Immature natural killer cell (primary cell): Measurements from ENCODE around the gene CSNK1A1L. TPM values are rescaled to one million over a fixed set of nuclear protein-coding genes. Genes with fewer than 3 reads are reported as not detected.

Experiments used
- DNase-seq, 3 donors: peaks; one replicate each; pipeline ENCODE4 v3.0.0; 2022; ENCODE audit warnings: mixed read lengths in 1 of 3
- H3K27ac Mint-ChIP-seq, 6 donors: one replicate each; pipeline ENCODE4 v1.8.0; 2020; ENCODE audit warnings: mixed read lengths in 6 of 6, mild to moderate bottlenecking in 5 of 6, inconsistent platforms in 4 of 6, moderate library complexity in 3 of 6
- H3K27me3 Mint-ChIP-seq, 3 donors: one replicate each; pipeline ENCODE4 v1.8.0; 2020 to 2021; ENCODE audit warnings: low read depth in 3 of 3, mild to moderate bottlenecking in 3 of 3, mixed read lengths in 3 of 3, moderate library complexity in 3 of 3, inconsistent platforms in 1 of 3
- H3K36me3 Mint-ChIP-seq, 3 donors: one replicate each; pipeline ENCODE4 v1.8.0; 2020; ENCODE audit warnings: mixed read lengths in 3 of 3, inconsistent platforms in 2 of 3, mild to moderate bottlenecking in 2 of 3
- H3K4me1 Mint-ChIP-seq, 2 donors: one replicate each; pipeline ENCODE4 v1.8.0; 2020; ENCODE audit warnings: inconsistent platforms in 2 of 2, mild to moderate bottlenecking in 2 of 2, mixed read lengths in 2 of 2, moderate library complexity in 1 of 2
- H3K4me3 Mint-ChIP-seq, 5 donors: one replicate each; pipeline ENCODE4 v1.8.0; 2020; ENCODE audit warnings: mild to moderate bottlenecking in 5 of 5, mixed read lengths in 5 of 5, inconsistent platforms in 3 of 5, moderate library complexity in 3 of 5
- H3K9me3 Mint-ChIP-seq, 6 donors: one replicate each; pipeline ENCODE4 v1.8.0; 2020; ENCODE audit warnings: mild to moderate bottlenecking in 6 of 6, mixed read lengths in 6 of 6, inconsistent platforms in 4 of 6, moderate library complexity in 3 of 6
- polyA plus RNA-seq, 3 donors: library from polyadenylated mRNA; unstranded; fragments of 300-500 nt; fragmentation: Illumina TruSeq; gene quantifications; one replicate each; pipeline ENCODE4 v1.2.3, GENCODE V29; 2021

CSNK1A1L gene
- not detected for polyA plus RNA-seq

DNA sequence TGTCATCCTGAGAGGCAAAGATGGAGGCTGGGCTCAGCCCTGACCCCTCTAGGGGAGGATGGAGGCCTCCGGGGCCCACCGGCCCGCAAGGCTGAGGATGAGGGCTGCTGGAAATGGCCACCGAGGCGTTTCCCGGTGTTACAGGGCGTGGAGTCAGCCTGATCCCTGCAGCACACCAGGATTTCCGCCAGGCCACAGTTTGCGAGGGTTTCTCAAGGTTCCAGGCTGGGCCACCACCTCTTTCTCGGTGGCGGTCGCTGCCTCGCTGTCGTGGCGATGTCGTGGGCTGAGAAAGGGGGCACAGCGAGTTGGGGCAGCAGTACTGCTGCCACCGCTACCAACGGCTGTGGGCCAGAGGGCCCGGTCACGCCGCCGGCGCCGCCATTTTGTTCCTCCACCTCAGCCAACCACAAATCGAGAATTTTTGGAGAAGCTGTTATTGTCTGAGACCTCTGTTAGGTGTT lies at the start of gene CSNK1A1L:
CSNK1A1L (minus strand) TSS at position 414 of the 464 bp plus-strand sequence; CDS start at position 6, 408 bp downstream.
- Mint-ChIP-seq H3K4me1 (no peaks in the 10 kb centered on the region), H3K27ac (no peak within 1 kb of the TSS), H3K4me3 (no peak within 1 kb of the TSS), H3K36me3 (no peaks in the 10 kb centered on the region), H3K9me3 (peaks cover 0 to 4% (median 0%) of the 10 kb centered on the region in 6 donors), H3K27me3 (peaks cover 0 to 4% (median 4%) of the 10 kb centered on the region in 3 donors)
- no peak for DNase-seq

DNA sequence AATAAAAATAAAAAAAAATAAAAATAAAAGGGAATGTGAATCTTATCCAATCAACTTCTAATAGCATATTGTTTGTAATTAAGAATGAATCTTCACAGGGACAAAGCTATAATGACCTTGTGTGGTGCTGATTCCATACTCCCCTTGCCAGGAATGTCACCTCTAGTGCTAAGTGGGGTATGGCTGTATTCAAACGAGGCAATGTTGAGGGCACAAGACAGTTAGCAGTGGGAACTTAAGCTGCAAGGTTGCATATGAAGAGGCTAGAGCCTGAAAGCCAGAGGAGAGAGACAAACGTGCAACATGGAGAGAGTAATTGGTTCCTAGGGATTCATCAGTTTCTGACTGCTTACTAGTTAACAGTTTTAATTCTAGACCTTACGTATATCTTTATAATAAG lies 43.9 kb upstream of the CSNK1A1L start:
- H3K36me3 Mint-ChIP-seq = no peaks in the 10 kb centered on the region
- H3K4me1 Mint-ChIP-seq = no peaks in the 10 kb centered on the region
- no peak overlapping the region for H3K4me3 Mint-ChIP-seq
- H3K27ac Mint-ChIP-seq = no peak overlapping the region
- DNase-seq = no peak
- peaks cover 0 to 5% (median 2%) of the 10 kb centered on the region in 6 donors for H3K9me3 Mint-ChIP-seq
- peaks cover 0 to under 1% (median 0%) of the 10 kb centered on the region in 3 donors for H3K27me3 Mint-ChIP-seq

DNA sequence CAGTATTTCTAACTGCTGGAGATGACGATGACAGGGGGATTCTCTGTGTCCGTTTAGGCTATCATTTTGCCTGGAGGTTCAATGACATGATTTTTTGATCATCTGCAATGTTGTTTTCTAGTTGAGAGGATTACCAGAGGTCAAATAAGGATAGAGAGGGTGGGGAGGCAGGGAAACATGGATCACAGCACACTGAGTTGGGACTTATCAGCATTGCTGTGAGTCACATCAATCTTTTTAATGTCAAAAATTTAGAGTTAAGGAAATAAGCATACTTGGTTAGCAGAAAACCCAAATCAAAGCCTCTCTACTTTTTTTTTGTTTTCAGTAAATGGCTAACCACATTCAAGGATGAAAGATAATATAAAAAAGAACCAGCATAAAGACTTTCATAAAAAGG lies 43.0 kb upstream of the CSNK1A1L start:
- no peaks in the 10 kb centered on the region for H3K36me3 Mint-ChIP-seq
- no peak for DNase-seq
- no peak overlapping the region for H3K4me3 Mint-ChIP-seq
- H3K27ac Mint-ChIP-seq = no peak overlapping the region
- peaks cover 0 to 2% (median 0%) of the 10 kb centered on the region in 3 donors for H3K27me3 Mint-ChIP-seq
- no peaks in the 10 kb centered on the region for H3K4me1 Mint-ChIP-seq
- H3K9me3 Mint-ChIP-seq = peaks cover 0 to 5% (median under 1%) of the 10 kb centered on the region in 6 donors

DNA sequence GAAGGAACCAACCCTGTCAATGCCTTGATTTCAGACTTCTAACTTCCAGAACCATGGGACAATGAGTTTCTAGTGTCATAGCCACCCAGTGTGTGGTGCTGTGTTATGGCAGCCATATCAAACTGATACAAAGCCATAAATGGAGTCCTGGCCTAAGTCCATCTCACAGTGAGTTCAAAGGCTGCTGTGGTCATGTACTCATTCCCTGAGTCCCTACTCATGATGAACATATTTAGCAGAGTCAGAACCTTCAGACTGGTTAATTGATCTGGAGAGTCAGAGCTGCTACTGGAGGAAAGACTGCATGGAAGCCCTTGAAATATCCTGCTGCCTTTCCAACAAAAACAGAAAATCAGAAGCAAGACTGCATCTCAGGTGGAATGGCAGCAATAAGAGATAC lies 39.2 kb upstream of the CSNK1A1L start:
- Mint-ChIP-seq H3K4me3 (no peak overlapping the region), H3K4me1 (no peaks in the 10 kb centered on the region), H3K36me3 (no peaks in the 10 kb centered on the region), H3K9me3 (peaks cover 0 to 12% (median 1%) of the 10 kb centered on the region in 6 donors), H3K27me3 (peaks cover 0 to 2% (median 0%) of the 10 kb centered on the region in 3 donors), H3K27ac (no peak overlapping the region)
- no peak for DNase-seq

DNA sequence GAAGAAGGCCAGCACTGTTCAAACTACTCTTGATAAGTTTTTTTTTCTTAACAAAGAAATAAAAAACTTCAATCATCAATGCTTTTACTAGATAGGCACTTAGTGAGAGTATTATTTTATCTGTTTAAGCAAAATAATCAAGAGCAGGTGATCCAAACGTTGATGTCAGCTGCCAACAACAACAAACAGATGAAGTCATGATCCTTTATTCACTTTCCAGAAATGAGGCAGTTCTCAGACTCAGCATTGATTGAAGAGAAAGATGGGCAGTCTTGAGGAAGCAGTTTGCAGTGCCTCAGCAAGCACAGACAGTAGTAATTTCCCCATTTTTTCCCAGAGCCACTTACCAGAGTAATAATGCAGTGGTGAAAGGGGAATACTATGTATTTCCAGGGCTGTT lies 38.4 kb upstream of the CSNK1A1L start:
- Mint-ChIP-seq H3K4me1 (no peaks in the 10 kb centered on the region), H3K27me3 (peaks cover 0 to 2% (median 0%) of the 10 kb centered on the region in 3 donors), H3K4me3 (no peak overlapping the region), H3K27ac (no peak overlapping the region), H3K36me3 (no peaks in the 10 kb centered on the region), H3K9me3 (peaks cover 0 to 7% (median 3%) of the 10 kb centered on the region in 6 donors)
- no peak for DNase-seq

DNA sequence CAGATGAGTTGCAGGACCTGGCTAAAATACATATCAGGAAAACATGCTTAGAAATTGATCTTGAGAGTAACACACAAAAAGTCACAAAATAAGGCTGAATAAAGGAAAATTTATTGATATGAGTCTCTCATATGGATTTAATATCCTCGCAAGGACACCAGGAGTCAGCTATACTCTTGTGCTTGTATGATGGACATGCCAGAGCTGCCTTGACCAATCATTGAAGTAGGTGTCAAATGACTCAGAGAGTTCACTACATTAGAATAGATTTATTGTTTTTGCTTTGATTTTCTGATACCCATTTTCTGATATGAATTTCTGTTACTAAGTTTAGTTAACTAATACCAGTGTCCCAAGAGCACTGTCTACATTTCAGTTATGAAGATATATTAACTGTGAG lies 37.4 kb upstream of the CSNK1A1L start:
- H3K36me3 Mint-ChIP-seq = no peaks in the 10 kb centered on the region
- no peak overlapping the region for H3K4me3 Mint-ChIP-seq
- H3K27me3 Mint-ChIP-seq = peaks cover 0 to 2% (median 0%) of the 10 kb centered on the region in 3 donors
- H3K27ac Mint-ChIP-seq = no peak overlapping the region
- DNase-seq = no peak
- peaks cover 0 to 7% (median 4%) of the 10 kb centered on the region in 6 donors for H3K9me3 Mint-ChIP-seq
- no peaks in the 10 kb centered on the region for H3K4me1 Mint-ChIP-seq

DNA sequence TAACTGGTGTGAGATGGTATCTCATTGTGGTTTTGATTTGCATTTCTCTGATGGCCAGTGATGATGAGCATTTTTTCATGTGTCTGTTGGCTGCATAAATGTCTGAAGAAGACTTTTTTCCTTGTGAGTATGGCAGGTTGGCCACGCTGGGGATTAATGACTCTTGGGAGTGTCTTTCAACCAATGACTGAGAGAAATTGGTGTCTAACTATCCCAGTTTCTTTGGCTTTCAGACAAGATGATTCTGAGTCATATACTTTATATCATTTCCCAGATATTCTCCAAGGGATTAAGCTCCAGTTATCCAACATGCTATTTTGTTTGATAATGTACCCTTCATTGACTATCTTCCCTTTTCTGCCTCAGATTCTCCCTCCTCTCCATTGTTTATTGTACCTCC lies 35.5 kb upstream of the CSNK1A1L start:
- peaks cover 0 to 2% (median 1%) of the 10 kb centered on the region in 3 donors for H3K27me3 Mint-ChIP-seq
- no peaks in the 10 kb centered on the region for H3K4me1 Mint-ChIP-seq
- H3K9me3 Mint-ChIP-seq = peaks cover 0 to 7% (median 4%) of the 10 kb centered on the region in 6 donors
- H3K4me3 Mint-ChIP-seq = no peak overlapping the region
- H3K27ac Mint-ChIP-seq = no peak overlapping the region
- DNase-seq = no peak
- H3K36me3 Mint-ChIP-seq = no peaks in the 10 kb centered on the region

DNA sequence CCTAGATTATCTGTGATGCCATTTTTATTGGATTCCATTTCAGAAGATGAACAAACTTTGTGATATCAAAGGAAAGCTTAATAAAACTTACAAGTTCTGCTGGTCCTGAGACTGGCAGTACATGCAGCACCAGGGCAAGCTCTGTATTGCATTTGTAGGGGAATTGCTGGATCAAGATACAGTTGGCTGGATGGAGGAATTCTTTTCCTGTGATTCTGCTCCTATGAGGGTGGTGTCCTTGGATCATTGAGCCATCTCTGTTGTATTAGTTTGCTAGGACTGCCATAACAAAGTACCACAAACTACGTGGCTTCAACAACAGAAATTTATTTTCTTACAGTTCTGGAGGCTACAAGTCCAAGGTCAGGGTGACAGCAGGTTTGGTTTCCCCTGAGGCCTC lies 33.9 kb upstream of the CSNK1A1L start:
- Mint-ChIP-seq H3K27me3 (peaks cover under 1 to 1% (median 1%) of the 10 kb centered on the region in 3 donors), H3K9me3 (peaks cover 0 to 8% (median 4%) of the 10 kb centered on the region in 6 donors), H3K4me1 (no peaks in the 10 kb centered on the region), H3K27ac (no peak overlapping the region), H3K36me3 (peaks cover 0 to under 1% (median 0%) of the 10 kb centered on the region in 3 donors), H3K4me3 (no peak overlapping the region)
- no peak for DNase-seq

DNA sequence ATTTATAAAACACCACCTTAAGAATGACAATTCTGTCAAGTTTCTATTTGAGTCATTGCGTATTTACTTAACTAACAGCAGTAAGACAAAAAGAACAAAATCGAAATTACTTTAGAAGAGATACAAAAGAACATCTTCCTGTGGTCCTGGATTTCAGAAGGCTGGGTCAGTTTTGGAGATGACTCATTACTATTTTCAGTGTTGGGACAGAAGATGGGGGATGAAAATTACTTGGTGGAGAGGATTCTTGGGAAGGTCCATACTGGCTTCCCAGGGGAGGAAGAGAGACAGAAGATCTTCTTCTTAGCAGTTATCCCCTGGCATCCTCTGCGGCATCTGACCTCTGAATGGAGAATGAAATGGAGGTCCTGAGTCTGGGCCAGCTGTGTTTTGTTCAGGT lies 33.5 kb upstream of the CSNK1A1L start:
- peaks cover 0 to 2% (median 1%) of the 10 kb centered on the region in 3 donors for H3K27me3 Mint-ChIP-seq
- H3K4me3 Mint-ChIP-seq = no peak overlapping the region
- no peak for DNase-seq
- H3K27ac Mint-ChIP-seq = no peak overlapping the region
- peaks cover 0 to 3% (median 0%) of the 10 kb centered on the region in 3 donors for H3K36me3 Mint-ChIP-seq
- H3K9me3 Mint-ChIP-seq = peaks cover 0 to 8% (median 4%) of the 10 kb centered on the region in 6 donors
- H3K4me1 Mint-ChIP-seq = no peaks in the 10 kb centered on the region

DNA sequence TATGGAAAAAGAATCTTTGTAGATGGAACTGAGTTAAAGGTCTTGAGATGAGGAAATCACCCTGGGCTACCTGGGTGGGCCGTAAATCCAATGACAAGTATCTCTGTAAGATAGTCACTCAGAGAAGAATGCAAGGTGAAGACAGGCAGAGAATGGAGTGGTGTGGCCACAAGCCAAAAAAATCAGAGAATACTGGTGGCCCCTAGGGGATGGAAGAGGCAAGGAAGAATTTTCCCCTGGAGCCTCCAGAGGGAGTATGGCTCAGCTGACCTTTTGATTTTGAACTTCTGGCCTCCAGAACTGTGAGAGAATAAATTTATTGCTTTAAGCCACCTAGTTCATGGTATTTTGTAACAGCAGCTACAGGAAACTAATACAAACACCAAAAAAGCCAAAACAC lies 32.7 kb upstream of the CSNK1A1L start:
- no peaks in the 10 kb centered on the region for H3K4me1 Mint-ChIP-seq
- no peak overlapping the region for H3K4me3 Mint-ChIP-seq
- H3K36me3 Mint-ChIP-seq = peaks cover 0 to 3% (median 0%) of the 10 kb centered on the region in 3 donors

DNA sequence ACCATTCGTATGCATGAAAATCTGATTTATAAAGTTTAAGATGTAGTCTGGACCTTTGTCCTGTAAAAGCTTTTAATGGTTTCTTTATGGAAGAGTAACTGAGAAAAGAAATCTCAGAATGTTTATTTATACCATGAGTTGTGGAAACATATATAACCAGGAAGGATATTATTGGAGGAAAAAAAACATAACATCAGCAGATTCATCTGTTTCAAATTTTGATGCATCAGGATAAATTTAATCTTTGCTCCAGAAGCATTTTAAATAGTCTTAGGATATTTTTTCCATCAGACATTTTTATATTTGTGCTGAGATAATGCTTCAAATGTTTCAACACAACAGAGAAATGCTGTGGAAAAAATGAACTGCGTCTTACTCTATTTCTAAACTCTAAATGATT lies 31.2 kb upstream of the CSNK1A1L start:
- Mint-ChIP-seq H3K4me1 (no peaks in the 10 kb centered on the region), H3K36me3 (peaks cover 0 to 3% (median 0%) of the 10 kb centered on the region in 3 donors), H3K27me3 (peaks cover 0 to 2% (median 1%) of the 10 kb centered on the region in 3 donors), H3K9me3 (peaks cover 0 to 8% (median 3%) of the 10 kb centered on the region in 6 donors), H3K4me3 (no peak overlapping the region), H3K27ac (no peak overlapping the region)
- no peak for DNase-seq

More for the DNA sequence above, 32.7 kb upstream of the CSNK1A1L start:
- Mint-ChIP-seq H3K9me3 (peaks cover 0 to 8% (median 4%) of the 10 kb centered on the region in 6 donors), H3K27ac (no peak overlapping the region), H3K27me3 (peaks cover 0 to 2% (median 1%) of the 10 kb centered on the region in 3 donors)
- no peak for DNase-seq

DNA sequence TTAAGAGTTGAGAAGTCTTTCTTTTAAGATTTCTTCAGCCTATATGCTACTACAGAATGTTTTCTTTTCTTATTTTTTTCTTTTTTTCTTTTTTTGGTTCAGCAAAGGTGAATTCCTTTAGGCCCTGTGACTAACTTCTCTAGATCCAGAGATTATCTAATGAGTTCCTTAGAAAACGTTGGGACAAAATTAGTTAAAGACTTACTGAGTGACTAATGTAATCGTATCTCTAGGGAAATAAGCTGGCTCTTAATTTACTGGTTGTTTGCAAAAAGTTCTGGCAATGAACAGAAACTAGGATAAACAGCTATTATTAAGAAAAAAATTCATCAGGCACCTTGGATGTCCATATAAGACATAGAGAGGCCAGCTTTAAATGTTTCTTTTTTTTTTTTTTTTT lies 30.7 kb upstream of the CSNK1A1L start:
- no peak for DNase-seq
- Mint-ChIP-seq H3K27me3 (peaks cover 0 to 2% (median 1%) of the 10 kb centered on the region in 3 donors), H3K36me3 (peaks cover 0 to 3% (median 0%) of the 10 kb centered on the region in 3 donors), H3K27ac (no peak overlapping the region), H3K4me1 (no peaks in the 10 kb centered on the region), H3K4me3 (no peak overlapping the region), H3K9me3 (peaks cover 0 to 8% (median under 1%) of the 10 kb centered on the region in 6 donors)

DNA sequence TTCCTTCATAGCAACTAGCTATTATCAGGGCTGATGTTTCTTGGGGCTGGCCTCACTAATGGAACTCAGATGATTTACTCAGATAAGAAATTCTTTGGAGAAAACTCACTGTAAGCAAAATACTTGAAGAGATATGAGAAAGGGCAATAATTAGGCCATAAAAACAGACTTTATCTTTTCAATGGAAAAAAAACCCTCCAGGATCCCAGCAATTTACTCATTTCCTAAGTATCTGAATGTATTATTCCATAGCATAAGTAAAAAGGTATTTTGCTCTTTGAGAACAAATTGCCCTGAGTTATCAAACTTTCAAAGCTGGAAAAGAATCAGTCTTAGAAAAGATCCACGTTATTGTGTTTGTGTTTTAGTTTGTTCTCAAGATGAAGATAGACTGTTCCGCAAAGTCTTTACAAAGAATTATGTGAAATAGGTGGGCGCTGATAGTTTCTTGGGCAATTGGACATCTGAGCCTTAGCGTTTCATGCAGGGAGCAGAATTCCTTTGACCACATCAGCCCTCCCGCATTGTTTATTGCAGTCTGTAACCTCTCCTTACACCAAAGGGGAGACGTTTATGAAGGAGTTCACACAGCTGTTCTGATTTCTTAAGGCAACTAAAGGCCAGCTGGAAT lies 29.1 kb upstream of the CSNK1A1L start:
- no peaks in the 10 kb centered on the region for H3K4me1 Mint-ChIP-seq
- no peak overlapping the region for H3K4me3 Mint-ChIP-seq
- DNase-seq = no peak
- peaks cover 0 to 8% (median 0%) of the 10 kb centered on the region in 6 donors for H3K9me3 Mint-ChIP-seq
- peaks cover 0 to 3% (median 0%) of the 10 kb centered on the region in 3 donors for H3K36me3 Mint-ChIP-seq
- H3K27me3 Mint-ChIP-seq = peaks cover 0 to 2% (median 1%) of the 10 kb centered on the region in 3 donors
- H3K27ac Mint-ChIP-seq = no peak overlapping the region

DNA sequence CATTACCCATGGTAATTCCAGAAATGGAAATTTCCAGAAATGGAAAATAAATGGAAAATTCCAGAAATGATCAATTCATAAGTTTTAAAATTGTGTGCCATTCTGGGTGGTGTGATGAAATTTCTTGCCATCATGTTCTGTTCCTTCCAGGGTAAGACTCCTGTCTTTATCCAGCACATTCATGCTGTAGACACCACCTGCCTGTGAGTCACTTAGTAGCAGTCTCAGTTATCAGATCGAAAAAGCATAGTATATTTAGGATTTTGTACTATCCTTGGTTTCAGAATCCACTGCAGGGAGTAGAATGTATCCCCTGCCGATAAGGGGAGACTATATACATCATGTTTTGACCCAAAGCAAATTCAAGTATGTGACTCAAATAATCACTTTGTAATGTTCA lies 26.7 kb upstream of the CSNK1A1L start:
- H3K9me3 Mint-ChIP-seq = peaks cover 0 to 4% (median 0%) of the 10 kb centered on the region in 6 donors
- no peak overlapping the region for H3K27ac Mint-ChIP-seq
- no peaks in the 10 kb centered on the region for H3K4me1 Mint-ChIP-seq
- H3K27me3 Mint-ChIP-seq = peaks cover 0 to 2% (median 0%) of the 10 kb centered on the region in 3 donors
- DNase-seq = no peak
- no peak overlapping the region for H3K4me3 Mint-ChIP-seq
- H3K36me3 Mint-ChIP-seq = peaks cover 0 to 3% (median 0%) of the 10 kb centered on the region in 3 donors
